Nephron progenitor cell (in vitro differentiated cells): ENCODE measurements around the gene TXNRD3.

Experiments
- DNase-seq: peaks from one replicate; pipeline ENCODE4 v3.0.0; 2021
- H3K27ac Mint-ChIP-seq: 2 replicates; pipeline ENCODE4 v1.8.0; 2021; ENCODE audit warnings: mild to moderate bottlenecking, moderate library complexity, mixed read lengths
- H3K27me3 Mint-ChIP-seq: 2 replicates; pipeline ENCODE4 v1.8.0; 2021; ENCODE audit warnings: mild to moderate bottlenecking, low read depth, mixed read lengths; ENCODE audit not compliant: poor library complexity
- H3K36me3 Mint-ChIP-seq: 2 replicates; pipeline ENCODE4 v1.8.0; 2021; ENCODE audit warnings: low read depth, mixed read lengths
- H3K4me1 Mint-ChIP-seq: 2 replicates; pipeline ENCODE4 v1.8.0; 2021; ENCODE audit warnings: mixed read lengths
- H3K4me3 Mint-ChIP-seq: 2 replicates; pipeline ENCODE4 v1.8.0; 2021; ENCODE audit warnings: mild to moderate bottlenecking, moderate library complexity, mixed read lengths
- H3K9me3 Mint-ChIP-seq: 2 replicates; pipeline ENCODE4 v1.8.0; 2021; ENCODE audit warnings: mild to moderate bottlenecking, moderate library complexity, mixed read lengths
- TF ChIP-seq, protein P1 (sequence below): fragments of 200-600 bp; sonication (generic); IDR thresholded peaks from 2 replicates; pipeline ENCODE4 v1.5.0; 2021; ENCODE audit warnings: antibody characterized with exemption

Gene TXNRD3

DNA sequence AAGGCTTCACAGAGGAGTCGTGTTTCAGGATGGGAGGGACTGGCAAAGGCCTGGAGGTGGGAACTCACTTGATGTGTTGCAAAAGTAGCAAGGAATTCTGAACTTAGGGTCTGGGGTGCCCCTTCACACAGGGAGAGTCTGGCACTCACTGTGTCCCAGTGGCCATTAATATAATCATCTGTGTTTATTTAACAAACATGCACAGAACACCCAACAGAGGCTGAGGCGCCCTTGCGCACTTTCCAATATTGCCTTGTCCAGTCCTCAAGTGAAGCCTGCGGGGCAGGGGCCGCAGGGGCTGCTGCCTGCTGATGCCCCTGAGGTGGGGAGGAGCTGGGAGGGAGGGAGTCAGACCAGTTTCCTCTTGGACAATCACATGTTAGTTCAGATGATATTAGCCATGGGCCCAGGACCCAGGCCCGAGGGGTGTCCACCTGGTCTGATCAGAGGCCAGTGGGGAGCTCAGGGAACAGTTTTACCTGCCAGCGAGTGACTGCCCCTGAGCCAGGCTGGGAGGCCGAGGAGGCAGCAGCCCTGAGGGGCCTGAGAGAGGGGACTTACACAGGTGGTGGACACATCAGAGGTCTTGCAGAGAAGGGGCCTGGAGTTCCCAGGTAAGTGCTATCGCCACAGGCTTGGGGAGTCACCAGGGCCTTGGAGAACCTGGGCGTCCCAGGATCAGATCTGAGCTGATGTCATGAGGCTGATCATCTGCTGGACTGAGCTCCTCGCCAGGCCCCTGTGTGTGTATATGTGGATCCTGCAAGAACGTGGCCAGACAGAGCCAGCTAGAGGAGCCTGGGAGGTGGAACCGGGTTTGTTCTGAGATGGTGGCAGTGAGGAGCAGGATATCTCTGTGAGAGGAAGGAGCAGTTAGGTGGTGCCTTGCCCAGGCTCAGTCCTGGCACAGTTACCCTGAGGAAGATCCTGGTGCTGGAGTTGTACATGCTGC, 13.8 kb upstream of the TXNRD3 start:
- TF ChIP-seq, protein P1, sequence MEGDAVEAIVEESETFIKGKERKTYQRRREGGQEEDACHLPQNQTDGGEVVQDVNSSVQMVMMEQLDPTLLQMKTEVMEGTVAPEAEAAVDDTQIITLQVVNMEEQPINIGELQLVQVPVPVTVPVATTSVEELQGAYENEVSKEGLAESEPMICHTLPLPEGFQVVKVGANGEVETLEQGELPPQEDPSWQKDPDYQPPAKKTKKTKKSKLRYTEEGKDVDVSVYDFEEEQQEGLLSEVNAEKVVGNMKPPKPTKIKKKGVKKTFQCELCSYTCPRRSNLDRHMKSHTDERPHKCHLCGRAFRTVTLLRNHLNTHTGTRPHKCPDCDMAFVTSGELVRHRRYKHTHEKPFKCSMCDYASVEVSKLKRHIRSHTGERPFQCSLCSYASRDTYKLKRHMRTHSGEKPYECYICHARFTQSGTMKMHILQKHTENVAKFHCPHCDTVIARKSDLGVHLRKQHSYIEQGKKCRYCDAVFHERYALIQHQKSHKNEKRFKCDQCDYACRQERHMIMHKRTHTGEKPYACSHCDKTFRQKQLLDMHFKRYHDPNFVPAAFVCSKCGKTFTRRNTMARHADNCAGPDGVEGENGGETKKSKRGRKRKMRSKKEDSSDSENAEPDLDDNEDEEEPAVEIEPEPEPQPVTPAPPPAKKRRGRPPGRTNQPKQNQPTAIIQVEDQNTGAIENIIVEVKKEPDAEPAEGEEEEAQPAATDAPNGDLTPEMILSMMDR = no peak
- Mint-ChIP-seq H3K4me3 (no peak overlapping the region), H3K27ac (no peak overlapping the region), H3K9me3 (peaks cover 4% of the 10 kb centered on the region), H3K36me3 (no peaks in the 10 kb centered on the region), H3K27me3 (peaks cover 18% of the 10 kb centered on the region), H3K4me1 (peaks cover 6% of the 10 kb centered on the region)
- DNase-seq = no peak

DNA sequence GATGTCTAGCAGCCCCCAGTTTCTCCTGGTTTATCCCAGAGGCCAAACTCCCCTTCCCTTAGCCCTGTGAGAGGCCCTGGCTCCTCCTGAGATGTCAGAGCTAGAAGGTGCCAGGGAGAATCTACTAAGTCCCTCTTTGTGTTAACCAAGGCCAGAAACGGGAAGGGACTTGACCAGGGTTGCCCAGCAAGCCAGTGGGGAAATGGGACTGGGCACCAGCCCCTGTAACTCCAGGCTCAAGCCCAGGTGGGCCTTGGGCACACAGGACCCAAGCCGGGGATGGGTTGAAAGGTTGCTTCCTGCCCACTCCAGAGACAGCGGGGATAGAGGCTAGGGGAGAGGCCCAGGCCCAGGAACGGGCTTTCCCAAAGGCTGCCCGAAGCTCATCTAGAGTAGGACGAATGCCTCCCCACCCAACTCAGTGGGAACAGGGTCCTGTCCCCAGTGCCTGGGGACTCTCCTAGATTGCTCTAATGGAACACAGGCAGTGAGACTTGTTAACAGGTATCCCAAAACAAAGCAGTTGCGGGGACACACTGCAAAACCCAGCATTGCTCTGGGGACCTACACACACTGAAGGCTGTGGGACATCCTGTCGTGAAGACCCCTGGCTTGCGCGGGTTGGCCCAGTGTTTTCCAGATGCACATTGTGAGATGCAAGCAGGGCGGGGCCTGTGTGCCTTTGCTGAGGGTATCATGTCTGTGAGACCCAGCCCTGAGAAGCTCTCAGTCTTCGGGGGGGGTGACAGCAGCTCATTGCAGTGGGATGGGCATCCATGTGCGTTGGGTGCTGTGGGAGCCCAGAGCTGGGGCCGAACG, 12.9 kb upstream of the TXNRD3 start:
- Mint-ChIP-seq H3K27ac (no peak overlapping the region), H3K4me3 (no peak overlapping the region), H3K27me3 (peaks cover 23% of the 10 kb centered on the region), H3K36me3 (no peaks in the 10 kb centered on the region), H3K4me1 (peaks cover 6% of the 10 kb centered on the region), H3K9me3 (no peaks in the 10 kb centered on the region)
- no peak for DNase-seq
- TF ChIP-seq, protein P1 = no peak

DNA sequence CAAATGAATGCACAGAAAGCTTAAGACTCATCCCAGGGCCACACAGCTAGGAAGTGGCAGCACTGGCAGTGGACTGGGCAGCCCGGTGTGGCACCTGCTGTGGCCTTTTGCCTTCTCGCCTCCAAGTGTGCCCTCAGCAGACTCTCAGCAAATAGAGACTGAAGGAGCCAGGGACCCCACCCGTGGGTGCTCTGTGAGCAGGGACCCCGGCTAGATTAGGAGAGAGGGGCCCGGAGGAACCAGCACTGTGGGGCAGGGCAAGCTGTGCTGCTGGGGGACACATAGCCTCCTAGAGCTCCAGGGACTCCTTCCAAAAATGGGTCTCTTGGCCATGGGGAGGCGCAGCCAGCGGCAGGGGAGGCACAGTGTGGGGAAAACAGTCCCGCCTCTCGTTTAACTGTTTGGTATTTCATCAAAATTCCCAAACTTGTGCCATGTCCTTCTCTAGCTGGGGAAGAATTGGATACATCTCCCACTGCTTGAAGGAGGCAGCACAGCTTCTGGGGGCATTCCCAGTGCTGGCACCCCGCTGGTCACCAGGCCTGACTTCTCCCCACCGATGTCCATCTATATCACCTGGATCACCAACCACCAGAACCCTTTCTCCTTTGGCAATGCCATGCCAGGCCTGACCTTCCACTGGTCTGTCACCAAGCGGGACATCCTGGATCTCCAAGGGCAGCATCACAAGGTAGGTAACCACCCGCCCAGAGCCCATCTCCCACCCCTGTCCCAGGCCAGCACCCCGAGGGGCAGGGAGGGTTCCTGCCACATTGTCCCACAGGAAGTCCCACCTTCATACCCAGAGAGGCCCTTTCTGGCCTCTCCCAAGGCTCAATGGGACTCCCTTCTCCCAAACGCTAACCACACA, 12.0 kb upstream of the TXNRD3 start:
- Mint-ChIP-seq H3K27ac (no peak overlapping the region), H3K9me3 (no peaks in the 10 kb centered on the region)
- no peak for DNase-seq

DNA sequence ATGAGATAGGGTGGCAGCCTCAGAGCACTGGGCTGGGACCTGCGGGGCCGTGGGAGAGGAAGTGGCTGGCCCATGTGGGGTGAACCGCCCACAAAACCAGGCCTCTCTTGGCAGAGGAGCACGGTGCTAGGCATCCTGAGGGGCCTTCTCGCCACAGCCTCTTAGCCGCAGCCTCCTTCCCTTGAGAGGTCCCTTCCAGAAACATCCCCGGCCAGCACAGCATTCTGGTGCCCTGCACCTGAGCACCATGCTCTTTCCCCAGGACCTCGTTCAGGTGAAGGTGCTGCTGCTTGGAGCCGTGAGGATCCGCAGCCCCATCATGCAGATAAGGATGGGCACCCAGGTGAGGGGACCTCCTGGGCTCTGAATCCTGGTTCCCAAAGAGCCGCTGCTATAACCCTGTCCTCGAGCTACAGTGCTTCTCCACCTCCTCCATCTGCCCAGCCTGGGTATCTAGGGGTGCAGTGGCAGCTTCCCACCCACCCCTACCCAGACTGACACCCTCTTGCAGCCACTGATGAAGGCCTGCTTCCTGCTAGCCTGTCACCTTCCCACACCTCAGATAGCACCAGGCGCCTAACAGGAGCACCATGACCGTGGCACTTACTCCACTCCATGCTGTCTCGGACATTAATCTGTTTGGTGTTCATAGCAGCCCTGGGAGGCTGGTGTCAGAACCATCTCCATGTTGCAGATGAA, 11.2 kb upstream of the TXNRD3 start:
- H3K36me3 Mint-ChIP-seq = no peaks in the 10 kb centered on the region
- H3K4me1 Mint-ChIP-seq = peaks cover 11% of the 10 kb centered on the region
- DNase-seq = no peak
- TF ChIP-seq, protein P1 = no peak
- peaks cover 34% of the 10 kb centered on the region for H3K27me3 Mint-ChIP-seq
- H3K4me3 Mint-ChIP-seq = no peak overlapping the region
- peaks cover 6% of the 10 kb centered on the region for H3K9me3 Mint-ChIP-seq
- H3K27ac Mint-ChIP-seq = no peak overlapping the region

More for the DNA sequence above, 12.0 kb upstream of the TXNRD3 start:
- peaks cover 31% of the 10 kb centered on the region for H3K27me3 Mint-ChIP-seq
- H3K36me3 Mint-ChIP-seq = no peaks in the 10 kb centered on the region
- TF ChIP-seq, protein P1 = no peak
- peaks cover 11% of the 10 kb centered on the region for H3K4me1 Mint-ChIP-seq
- H3K4me3 Mint-ChIP-seq = no peak overlapping the region

DNA sequence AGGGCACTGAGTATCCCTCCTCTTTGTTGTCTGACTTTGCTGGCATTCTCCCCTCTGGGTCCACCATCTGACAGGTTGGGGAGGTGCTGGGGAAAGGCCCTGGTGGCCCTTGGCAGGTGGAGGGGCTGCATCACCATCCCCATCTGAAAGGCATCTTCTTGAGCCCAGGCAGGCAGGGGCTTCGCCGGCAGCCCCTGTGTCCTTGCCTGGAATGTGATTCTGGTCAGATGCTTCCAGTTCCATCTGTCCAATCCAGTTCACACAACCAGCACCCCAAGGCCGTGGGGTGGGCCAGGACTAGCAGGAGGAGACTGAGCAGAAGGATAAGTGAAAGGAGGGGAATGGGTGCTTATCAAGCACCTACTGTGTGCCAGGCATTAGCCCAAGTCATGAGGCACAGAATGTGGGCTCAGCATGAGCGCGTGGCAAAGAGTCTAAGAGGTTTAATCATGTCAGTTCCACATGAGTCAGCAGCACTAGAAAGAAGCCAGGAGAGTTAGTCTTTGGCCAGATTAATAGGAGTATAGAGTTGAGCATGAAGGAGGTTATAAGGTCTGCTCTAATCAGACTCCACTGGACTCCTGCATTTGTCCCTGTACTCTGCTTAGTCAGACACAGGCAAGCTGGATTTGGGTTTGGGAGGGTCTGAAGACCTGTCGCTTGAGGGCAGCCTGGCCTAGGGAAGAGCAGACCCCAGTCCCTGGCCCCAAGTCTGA, 10.5 kb upstream of the TXNRD3 start:
- no peaks in the 10 kb centered on the region for H3K36me3 Mint-ChIP-seq
- no peak for DNase-seq
- peaks cover 11% of the 10 kb centered on the region for H3K4me1 Mint-ChIP-seq
- peaks cover 12% of the 10 kb centered on the region for H3K9me3 Mint-ChIP-seq
- H3K27me3 Mint-ChIP-seq = peaks cover 41% of the 10 kb centered on the region
- peak overlapping the region; percentile 41 for H3K27ac Mint-ChIP-seq
- TF ChIP-seq, protein P1 = no peak
- H3K4me3 Mint-ChIP-seq = no peak overlapping the region
